Measurements from ENCODE around the gene IL20RB.

Gene IL20RB

GRCh38 chr3:137050281-137050680, 92.5 kb downstream of the IL20RB start:
- TF ChIP-seq CTCF (IDR thresholded peaks at IDR 0.05) = no peak

- no peak for TF ChIP-seq CTCF (IDR thresholded peaks at IDR 0.05)
Observed at GRCh38 chr3:137052298-137052697, 94.5 kb downstream of the IL20RB start.

Data from LNCAP (cell line).